Cerebellar cortex (tissue), 1 donor: ENCODE data around the gene RAB39B.

Experiments
- DNase-seq: peaks from one replicate; pipeline ENCODE4 v3.0.0-alpha.2; 2015; ENCODE audit warnings: low spot score

The RAB39B gene

DNA sequence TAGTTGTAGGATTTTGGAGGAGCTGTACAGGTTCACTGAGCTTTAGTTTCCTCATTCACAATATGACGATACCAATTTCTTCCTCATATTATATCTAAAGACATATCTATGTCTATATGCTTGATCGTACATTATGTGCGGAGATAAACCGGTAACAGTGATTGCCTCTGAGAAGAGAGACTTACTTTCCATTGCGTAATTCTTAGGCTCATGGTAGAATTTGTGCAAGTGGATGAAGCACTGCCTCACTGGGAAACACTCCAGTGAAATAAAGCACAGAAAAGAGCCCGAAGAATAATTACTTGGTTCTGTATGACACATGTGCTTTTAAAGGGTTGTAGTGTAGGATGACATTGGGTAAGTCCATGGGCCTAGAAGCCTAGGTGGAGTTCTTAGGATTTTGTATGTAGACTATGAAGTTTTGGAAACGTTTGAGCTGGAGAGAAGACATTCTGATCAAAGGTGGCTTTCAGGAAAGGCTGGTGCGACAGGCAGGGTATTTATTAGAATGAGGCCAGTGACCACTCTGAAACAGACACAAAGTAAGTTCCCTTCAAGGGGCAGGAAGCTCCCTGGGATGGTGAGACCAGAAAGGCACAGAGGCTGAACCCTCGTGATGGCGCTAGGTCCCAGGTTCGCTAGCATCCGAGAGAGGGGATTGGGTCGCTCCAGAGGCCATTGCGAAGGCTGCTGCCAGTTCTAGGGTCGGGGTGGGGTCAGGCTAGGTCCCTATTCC, 48.7 kb downstream of the RAB39B start:
- no peak for DNase-seq

DNA sequence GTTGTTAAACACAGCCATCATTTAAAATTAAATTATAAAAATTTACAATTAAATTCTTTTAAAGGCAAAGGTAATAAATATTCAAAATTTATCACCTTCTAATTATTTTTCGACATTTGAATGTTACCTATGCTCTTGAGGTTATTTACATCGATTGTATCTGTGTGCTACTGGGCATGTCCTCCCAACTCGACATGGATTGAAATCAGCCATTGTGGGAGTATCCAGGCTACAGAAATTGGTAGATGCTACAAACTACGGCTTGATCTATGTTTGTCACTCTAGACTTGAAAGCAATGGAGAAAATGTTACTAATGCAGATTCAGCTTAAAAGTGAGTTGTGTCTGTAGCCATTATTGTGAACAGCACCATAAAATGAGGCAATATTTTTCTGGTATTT, 50.6 kb downstream of the RAB39B start:
- DNase-seq: no peak

DNA sequence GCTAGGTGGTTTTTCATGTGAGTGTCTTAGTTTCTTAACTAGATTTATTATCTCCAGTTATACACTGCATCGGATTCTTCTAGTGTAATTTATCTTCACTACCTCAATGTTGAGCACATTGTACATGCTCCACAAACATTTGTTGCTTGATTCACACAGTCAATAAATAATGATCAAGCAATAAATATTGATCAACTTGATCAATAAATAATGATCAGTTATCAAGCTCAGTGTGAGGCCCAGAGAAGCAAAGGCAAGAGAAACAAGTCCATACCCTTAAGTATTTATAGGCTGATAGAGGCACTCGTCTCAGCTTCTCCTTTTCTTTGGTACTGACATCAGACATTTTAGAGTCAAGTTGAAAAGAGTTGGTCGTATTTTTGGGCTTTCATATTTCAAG, 53.1 kb downstream of the RAB39B start:
- no peak for DNase-seq
